ENCODE results near the gene SLC40A1.

The SLC40A1 gene, protein sequence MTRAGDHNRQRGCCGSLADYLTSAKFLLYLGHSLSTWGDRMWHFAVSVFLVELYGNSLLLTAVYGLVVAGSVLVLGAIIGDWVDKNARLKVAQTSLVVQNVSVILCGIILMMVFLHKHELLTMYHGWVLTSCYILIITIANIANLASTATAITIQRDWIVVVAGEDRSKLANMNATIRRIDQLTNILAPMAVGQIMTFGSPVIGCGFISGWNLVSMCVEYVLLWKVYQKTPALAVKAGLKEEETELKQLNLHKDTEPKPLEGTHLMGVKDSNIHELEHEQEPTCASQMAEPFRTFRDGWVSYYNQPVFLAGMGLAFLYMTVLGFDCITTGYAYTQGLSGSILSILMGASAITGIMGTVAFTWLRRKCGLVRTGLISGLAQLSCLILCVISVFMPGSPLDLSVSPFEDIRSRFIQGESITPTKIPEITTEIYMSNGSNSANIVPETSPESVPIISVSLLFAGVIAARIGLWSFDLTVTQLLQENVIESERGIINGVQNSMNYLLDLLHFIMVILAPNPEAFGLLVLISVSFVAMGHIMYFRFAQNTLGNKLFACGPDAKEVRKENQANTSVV

DNA sequence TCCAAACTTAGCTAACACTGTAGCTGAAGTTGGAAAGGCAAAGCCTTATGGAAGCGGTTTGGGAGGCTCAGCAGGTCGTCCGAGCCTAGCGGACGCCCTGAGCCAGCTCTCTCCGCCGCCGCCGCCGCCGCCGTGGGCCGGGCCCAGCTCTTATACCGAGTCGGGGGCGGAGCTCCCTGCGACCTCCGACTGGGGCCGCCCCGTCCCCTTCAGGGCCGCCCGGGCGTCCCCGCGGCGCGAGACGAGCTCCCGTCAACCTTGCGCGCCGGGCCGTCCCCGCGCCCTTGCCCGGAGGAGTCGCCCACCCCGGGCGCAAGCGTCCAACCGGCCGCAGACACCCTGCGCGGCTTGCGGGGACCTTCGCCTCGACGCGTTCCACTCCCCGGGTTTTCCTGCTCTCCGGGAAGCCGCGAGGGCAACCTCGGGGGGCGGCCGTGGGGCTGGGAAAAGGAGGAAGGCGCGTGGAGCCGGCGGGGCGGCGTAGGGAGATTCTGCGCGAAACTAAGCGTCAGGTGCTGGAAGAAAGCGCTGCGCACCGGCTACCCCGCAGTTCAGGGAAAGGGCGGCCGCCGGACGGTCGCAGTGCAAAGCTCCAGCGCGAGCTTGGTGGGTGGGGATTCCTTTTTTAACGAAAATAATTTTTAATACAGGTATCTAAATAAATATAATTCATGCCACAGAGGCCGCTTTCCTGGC is at the start of gene SLC40A1:
SLC40A1 (minus strand) TSS at position 129 of the 696 bp plus-strand sequence. CDS start 326 bp downstream, outside the sequence.
- H3K4me3 ChIP-seq (ENCODE audit: low read depth, low read length), result peak within 1 kb of the TSS; percentile 50

DNA sequence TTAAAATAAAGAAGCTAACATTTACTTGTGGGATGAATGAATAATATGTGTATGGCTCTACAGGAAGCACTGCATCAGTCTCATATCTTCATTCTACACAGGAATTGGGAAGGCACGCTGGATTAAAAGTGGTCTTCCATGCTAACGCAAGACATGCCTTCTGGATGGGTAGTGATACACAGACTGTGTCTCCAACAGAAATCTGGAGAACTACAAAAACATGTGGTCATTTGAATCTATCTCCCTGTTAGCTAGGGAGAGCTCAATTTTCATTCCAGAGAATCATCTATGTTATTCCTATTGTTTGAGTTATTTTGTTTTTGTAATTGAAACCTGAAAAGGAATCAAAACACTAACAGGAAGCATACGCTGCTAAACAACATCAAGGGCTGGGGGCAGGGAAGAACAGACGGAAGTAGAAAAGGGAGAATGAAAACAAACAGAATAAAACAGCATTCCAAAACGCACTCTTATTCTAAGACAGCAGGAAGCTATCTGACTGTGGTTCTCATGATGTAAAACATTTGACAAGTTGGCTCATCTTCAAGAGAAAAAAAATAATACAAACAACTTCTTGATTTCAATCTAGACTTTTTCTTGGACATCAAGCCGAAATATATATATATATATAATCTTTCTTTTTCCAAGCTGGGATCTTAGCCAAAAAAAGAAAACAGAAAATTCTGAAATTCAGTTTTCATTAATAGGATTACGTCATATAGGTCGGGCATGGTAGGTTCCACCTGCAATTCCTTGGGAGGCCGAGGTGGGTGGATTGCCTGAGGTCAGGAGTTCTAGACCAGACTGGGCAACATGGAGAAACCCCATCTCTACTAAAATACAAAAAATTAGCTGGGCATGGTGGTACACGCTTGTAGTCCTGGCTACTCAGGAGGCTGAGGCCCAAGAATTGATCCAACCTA is 49.2 kb upstream of the SLC40A1 start:
- no peak overlapping the region for H3K4me3 ChIP-seq (ENCODE audit: low read depth, low read length)

DNA sequence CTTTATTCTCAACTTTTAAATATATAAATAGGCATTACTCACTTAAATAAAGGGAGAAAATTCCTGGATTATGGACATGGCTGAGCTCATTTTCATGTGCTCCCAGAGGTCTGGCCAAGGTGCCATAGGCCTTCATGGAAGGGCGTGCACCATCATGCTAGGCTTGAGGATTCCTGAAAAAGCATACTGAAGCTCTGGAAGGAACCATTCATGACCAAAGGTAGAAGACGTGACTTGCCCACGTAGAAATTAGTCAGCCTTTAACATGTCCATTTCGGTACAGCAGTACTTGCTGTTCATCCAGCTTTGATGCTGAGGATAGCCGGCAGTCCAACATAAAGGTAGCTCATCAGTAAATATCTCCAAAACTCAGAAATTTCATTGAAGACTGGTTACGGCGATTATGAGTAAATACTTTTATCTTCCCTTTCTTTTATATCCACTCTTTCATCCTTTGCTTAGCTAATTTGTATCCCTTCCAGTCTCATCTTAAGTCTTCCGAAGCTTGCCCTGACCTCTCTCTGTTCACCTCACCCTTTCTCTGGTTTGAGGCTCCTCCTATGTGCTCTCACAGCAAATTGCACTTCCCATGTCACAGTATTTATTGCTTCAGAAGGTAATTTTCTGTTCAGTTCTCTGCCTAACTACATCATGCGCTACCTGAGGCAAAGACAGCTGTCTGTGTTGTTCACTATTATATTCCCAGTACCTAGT is 48.4 kb upstream of the SLC40A1 start:
- H3K4me3 ChIP-seq (ENCODE audit: low read depth, low read length), result no peak overlapping the region

DNA sequence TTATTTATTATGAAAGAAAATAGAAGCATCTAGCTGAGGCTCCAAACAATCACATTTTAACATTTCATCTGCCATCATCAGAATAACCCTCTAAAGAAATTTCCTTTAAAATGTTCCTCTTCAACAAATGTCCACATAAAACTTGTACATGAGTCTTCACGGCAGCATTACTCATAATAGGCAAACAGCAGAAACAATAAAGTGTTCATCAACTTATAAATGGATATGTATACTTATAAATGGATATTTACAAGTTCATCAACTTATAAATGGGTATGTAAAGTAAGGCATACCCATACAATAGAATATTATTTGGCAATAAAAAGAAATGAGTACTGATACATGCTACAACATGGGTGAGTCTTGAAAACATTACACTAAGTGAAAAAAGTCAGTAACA is 47.2 kb upstream of the SLC40A1 start:
- no peak overlapping the region for H3K4me3 ChIP-seq (ENCODE audit: low read depth, low read length)

DNA sequence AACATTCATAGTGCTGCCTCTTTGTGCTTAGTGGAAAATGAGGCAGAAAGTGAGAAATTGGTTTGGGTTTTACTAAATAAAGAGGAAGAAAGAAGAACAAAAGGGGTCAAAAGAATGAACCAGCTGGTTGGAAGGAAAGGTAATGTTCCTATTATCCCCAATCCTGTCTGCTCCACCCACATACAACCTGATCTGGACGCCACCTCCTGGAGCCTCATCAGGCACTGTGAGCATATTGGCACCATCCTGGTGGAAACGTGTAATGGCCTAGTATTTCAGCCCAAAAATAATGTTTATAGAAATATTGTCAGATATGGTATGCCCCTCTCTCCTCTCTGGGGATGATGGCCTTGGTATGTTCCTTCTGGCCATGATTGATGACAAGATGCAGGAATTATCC is 45.0 kb upstream of the SLC40A1 start:
- H3K4me3 ChIP-seq (ENCODE audit: low read depth, low read length), result no peak overlapping the region

DNA sequence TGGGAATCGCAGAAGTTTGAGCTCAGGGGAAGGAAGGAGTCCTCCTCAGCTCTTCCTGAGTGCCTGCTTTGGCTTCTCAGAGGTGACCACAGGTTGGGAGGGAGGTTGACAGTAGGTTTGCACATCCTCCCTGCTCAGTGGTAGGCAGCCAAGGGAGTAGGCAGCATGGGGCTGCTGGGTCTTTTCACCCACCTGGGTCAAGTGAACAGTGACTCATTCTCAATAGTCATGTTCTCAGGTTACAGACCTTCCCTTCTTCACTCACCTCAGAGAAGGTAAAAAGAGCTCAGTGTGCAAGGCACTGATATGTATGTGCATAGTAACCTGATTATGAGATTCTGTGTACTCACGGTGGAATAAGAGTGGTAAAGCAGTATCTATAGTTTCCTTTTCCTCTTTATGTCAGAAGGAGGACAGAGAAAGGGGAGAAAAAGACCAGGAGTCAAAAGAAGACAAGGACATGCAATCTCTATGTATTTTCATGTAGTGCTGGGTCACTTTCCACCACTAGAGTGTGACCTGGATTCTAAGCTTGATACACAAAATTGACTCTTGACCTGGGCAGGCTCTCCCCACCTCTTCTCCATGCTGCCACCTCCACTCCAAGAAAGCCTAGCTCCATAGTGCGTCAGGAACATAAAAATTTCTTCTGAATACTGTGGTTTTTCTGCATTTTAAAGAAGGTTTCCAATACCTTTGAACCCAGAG is 44.2 kb upstream of the SLC40A1 start:
- H3K4me3 ChIP-seq (ENCODE audit: low read depth, low read length), result no peak overlapping the region

DNA sequence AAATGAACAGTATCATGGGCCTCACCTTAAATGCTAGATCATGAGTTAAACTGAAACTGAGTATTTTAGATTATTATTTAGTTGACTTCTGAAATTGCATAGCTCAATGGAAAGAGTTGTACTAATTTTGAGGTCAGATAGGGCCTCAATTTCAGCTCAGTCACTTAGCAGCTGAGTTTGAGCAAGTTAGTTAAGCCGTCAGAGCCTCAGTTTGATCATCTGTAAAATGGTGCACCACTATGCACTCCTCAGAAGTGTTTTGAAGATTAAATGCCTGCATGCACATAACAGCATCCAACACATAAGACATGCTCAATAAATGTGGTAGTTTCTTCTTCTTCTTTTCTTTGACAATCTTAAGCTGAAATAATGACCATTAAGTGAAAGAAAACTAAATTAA is 42.5 kb upstream of the SLC40A1 start:
- no peak overlapping the region for H3K4me3 ChIP-seq (ENCODE audit: low read depth, low read length)

DNA sequence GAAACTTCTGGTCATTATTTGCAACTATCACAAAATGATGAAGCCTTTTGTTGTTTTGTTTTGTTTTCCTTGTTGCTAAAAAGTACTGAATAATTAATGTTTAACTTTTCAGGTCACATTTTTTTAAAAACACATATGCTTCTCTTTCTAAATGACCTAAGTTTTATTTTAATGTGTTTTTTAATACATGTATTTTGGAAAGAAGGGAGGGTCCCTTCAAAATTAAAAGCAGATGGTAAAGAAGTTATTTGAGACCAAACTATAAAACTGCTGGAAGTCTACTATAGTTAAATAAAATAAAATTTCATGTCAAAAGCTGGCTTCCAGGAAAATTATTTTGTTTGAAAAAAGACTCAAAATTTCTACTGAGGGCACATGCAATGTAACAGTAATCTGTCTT is 41.2 kb upstream of the SLC40A1 start:
- H3K4me3 ChIP-seq (ENCODE audit: low read depth, low read length), result no peak overlapping the region

DNA sequence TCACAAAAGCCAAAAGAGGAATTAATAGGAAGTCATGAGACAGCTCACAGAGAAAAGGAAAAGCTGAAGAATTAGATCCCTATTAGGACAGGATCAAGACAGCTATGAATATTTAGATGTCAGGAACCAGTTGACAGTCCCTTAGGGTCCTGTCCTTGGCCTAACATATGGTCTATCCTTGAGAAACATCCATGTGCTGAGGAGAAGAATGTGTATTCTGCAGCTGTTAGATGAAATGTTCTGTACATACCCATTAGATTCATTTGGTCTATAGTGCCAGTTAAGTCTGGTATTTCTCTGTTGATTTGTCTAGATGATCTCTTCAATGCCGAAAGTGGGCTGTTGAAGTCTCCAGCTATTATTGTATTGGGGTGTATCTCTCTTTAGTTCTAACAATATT is 37.6 kb upstream of the SLC40A1 start:
- no peak overlapping the region for H3K4me3 ChIP-seq (ENCODE audit: low read depth, low read length)

DNA sequence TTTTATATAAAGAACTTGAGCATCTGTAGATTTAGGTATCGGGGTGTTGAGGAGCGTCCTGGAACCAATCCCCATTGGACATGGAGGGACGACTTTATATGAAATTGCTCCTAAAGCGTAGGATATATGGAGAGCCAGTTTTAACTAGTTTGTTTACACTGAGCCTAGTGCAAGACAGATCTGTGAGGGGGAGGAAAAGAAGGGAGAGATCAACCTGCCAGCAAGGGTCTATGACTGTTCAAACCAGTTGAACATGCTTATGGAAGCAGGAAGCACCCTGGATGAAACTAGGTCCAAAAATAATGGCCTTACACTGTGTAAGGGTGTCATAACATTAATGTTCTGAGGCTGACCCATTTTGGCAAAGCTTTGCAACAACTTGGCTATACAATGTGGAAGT is 34.0 kb upstream of the SLC40A1 start:
- no peak overlapping the region for H3K4me3 ChIP-seq (ENCODE audit: low read depth, low read length)

DNA sequence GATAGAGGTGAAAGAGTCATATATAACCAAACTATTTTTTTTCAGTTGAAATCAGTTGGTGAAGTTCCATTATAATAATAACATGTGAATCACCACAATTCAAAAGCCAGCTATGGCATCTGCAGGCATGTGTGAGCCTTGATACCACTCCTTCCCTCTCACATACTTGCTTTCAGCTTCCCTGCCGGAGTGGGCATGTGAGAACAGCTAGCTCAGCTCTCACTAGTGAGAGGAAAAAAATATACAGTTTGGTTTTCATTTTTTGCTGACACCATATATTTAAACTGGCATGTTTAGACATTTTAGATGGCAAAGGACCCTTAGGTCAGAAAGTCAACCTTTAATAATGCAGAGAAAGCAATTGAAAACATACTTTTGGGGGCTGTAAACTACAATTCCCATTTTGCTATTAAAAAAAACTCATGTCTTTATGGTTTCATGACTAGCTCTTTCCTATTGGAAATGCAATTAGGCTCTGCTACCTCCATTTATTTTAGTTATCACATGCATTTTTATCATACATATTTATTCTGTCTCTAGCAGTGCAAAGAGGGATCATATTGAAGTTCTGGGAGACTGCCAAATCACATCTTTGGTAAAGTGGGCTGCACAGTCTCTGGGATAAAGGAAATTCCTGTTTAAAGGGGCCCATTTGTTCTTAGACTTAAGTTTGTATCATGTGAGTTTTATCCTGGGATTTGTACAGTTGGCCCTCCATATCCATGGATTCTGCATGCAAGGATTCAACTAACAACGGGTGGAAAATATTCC is 33.2 kb upstream of the SLC40A1 start:
- no peak overlapping the region for H3K4me3 ChIP-seq (ENCODE audit: low read depth, low read length)

DNA sequence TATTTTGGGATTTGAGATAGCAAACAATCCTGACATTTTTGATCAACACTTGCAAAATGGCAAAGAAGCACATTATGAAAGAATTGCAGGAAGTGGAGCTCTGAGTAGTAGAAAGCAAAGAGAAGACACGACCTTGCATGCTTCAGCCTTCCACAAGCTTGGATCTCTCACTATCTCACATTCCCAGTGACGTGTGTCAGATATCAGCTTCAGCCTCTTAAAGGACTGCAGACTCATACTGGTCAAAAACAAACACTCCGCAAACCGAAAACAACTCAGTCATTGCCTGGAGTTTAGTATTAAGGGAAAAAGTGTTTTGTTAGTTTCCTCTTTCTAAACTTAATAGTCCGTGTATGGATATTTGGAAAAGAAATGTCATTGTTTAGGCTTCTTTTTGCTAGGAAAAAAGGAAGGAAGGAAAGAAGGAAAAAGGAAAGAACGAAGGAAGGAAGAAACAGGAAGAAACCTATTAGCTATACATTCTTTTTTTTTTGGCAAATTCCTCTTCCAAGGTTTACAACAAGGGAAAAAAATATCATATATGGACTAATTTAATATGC is 32.6 kb upstream of the SLC40A1 start:
- no peak overlapping the region for H3K4me3 ChIP-seq (ENCODE audit: low read depth, low read length)

DNA sequence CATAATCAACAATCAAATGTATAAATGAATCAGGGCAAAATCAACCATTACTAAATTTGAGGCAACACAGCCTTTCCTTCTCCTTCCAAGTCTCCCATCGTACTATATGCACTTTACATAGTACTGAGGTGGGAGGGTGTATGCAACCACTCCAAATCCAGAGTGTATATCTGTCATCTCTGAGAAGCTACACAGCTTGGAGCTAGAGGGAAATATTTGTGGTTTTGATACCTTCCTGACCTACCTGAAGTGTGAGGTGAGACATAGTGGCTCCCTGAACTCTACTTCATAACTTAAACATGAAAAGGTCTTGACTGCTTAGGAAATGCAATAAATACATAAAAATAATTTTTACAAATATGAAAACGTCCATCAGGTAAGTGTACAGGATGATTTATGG is 30.1 kb upstream of the SLC40A1 start:
- H3K4me3 ChIP-seq (ENCODE audit: low read depth, low read length), result no peak overlapping the region

DNA sequence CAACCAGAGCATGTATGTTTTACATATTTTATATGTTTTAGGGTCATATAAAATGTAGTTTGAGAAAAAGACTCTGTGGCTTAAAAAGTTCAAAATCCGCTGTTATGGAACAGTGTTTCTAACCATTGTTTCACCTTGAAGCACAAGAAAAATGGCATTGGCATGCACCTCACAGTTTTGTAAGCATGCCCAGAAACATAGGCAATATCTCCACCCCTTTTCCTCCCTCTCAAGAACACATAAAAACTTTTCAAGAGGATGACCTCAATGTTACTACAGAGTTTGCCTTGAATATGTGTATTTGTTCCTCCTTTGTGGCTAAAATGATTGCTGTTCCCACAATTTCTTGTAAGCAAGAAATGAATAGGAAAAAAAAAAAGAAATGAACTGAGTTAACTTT is 29.3 kb upstream of the SLC40A1 start:
- H3K4me3 ChIP-seq (ENCODE audit: low read depth, low read length), result no peak overlapping the region

DNA sequence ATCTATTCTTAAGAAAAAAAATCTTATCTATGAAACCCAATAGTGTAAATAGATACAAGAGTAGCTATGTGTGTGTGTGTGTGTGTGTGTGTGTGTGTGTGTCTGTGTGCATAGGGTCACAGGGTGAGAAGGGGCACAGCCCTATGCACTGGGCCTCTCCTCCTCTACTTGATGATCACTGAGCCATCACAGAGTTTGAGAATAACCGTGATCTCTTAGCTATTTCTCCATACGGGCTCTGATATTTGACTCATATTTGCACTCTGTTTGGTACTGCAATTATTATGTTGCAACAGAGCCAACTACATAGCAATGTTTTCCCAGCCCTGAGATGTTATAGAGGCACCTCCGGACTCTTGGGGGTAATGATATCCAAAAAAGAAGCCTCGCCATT is 28.8 kb upstream of the SLC40A1 start:
- no peak overlapping the region for H3K4me3 ChIP-seq (ENCODE audit: low read depth, low read length)

DNA sequence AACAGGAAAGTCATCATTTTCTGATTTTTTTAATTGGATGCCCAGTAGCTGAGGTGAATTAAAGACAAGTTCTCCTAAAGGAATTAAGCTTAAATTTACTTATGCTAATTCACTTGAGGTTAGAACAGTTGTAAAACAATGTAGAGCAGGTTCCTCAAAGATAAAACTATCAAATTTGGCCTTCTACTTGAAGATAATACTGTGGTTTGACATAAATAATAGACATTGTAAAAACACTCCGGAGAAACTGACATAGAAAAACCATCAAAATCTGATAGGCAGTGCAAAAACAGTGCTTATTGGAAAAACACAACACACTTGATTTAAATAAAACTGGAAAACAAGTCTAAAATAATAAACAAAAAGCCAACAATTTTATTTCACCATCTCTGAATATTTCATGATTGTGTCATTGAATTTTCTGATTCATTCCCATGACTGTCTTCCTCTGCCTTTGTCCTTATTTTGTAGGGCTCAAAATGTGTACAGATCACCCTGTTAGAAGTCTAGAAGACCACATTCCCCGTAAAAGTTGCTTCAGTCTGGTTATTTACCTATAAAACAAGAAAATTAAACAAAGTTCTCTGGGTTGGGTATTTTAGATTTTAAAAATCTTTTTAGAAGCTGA is 28.3 kb upstream of the SLC40A1 start:
- H3K4me3 ChIP-seq (ENCODE audit: low read depth, low read length), result no peak overlapping the region

DNA sequence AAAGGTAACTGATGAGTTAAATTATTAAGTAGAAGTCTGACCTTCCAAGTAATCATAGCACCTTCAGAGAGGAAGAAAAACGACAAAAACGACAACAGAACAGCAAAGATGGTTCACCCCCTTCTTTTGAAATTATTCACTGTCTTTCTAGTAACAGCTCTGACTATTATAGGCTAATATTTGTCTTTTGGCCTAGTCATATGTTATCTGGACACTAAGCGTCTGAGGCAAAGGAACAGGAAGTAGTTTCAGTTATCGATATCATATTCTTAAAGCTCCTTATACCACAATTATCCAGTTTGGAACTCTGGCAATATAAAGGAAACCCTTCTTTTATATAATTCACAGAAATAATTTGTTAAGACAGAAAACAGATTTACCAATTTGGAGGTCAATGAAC is 27.6 kb upstream of the SLC40A1 start:
- no peak overlapping the region for H3K4me3 ChIP-seq (ENCODE audit: low read depth, low read length)

DNA sequence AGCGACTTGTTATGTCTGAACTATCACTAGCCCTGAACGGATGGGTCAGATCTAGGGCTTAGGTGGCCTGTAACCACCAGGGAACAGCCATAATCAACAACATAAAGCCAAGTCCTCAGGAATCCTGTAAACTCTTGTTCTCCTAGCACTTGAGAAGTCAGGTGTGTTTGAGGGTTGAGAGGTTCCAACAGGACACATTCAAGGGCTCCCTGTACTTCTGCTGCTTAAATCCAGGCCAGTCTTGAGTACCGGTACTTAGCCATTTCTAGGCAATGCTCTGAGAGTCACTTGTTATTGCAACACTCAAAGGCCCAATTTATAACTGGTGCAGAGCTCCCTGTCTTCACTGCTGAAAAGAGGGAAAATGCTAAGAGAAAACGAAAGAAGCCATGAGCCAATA is 21.6 kb upstream of the SLC40A1 start:
- H3K4me3 ChIP-seq (ENCODE audit: low read depth, low read length), result no peak overlapping the region

All from iPS-11a (cell line).